IMR-90 (cell line): Measurements from ENCODE around the gene EPHA6. TPM values are rescaled to one million over a fixed set of nuclear protein-coding genes. Genes with fewer than 3 reads are reported as not detected.

Experiments
- ATAC-seq: fragments of 200-7000 bp; cut with Tn5 transposase; 2 replicates; pipeline ENCODE4 v1.9.1; 2020; ENCODE audit warnings: low read depth, mild to moderate bottlenecking, moderate library complexity
- BruUV-seq: library from RNA; stranded (reverse); fragments of 400-500 nt; replicated peaks from 2 replicates; lab custom pipeline; 2021; lab: Mats Ljungman, UMichigan
- CTCF ChIA-PET: fragments of 300-600 bp; formaldehyde crosslinking; extraction: SDS; loops from one replicate; lab custom pipeline; 2021; ENCODE audit warnings: antibody characterized with exemption; lab: Yijun Ruan, JAX
- POLR2A ChIA-PET: fragments of 300-600 bp; sonication (Branson Sonifier 250); formaldehyde crosslinking; loops from one replicate; lab custom pipeline; 2022; ENCODE audit warnings: antibody characterized with exemption; ENCODE audit not compliant: unreplicated experiment; lab: Charles Lee
- DNase-seq: peaks from one replicate; pipeline ENCODE4 v3.0.0; 2013
- H2AFZ ChIP-seq: replicated peaks from 2 replicates; pipeline ENCODE3; 2013; ENCODE audit warnings: low read length, mild to moderate bottlenecking; ENCODE audit not compliant: poor library complexity
- H2AK5ac ChIP-seq: 2 replicates; pipeline ENCODE4 v1.6.1; 2013; ENCODE audit warnings: low read depth, low read length, inconsistent platforms
- H2AK9ac ChIP-seq: replicated peaks from 2 replicates; pipeline ENCODE3; 2013; ENCODE audit warnings: mild to moderate bottlenecking, low read depth, low read length, moderate library complexity; ENCODE audit not compliant: poor library complexity
- H2BK120ac ChIP-seq: 2 replicates; pipeline ENCODE4 v1.6.1; 2013; ENCODE audit warnings: low read depth, low read length, inconsistent platforms
- H2BK15ac ChIP-seq: 3 replicates; pipeline ENCODE4 v1.6.1; 2013; ENCODE audit warnings: low read depth, low read length, inconsistent platforms
- H2BK20ac ChIP-seq: 2 replicates; pipeline ENCODE4 v1.6.1; 2013; ENCODE audit warnings: low read depth, mild to moderate bottlenecking, inconsistent platforms, low read length, moderate library complexity
- H2BK5ac ChIP-seq: 2 replicates; pipeline ENCODE4 v1.6.1; 2013; ENCODE audit warnings: mild to moderate bottlenecking, low read depth, low read length, inconsistent platforms; ENCODE audit not compliant: poor library complexity, severe bottlenecking
- H3K14ac ChIP-seq: replicated peaks from 2 replicates; pipeline ENCODE4 v1.6.1; 2013; ENCODE audit warnings: low read depth, low read length, inconsistent platforms
- H3K18ac ChIP-seq: 2 replicates; pipeline ENCODE4 v1.6.1; 2013; ENCODE audit warnings: low read depth, low read length, control low read depth
- H3K23ac ChIP-seq: 2 replicates; pipeline ENCODE4 v1.6.1; 2013; ENCODE audit warnings: low read depth, low read length, inconsistent platforms
- H3K27ac ChIP-seq: 2 replicates; pipeline ENCODE4 v1.5.1; 2013; ENCODE audit warnings: mild to moderate bottlenecking, control low read depth, low read length; ENCODE audit not compliant: insufficient read depth
- H3K27me3 ChIP-seq: 2 replicates; pipeline ENCODE4 v1.6.1; 2013; ENCODE audit warnings: low read length; ENCODE audit not compliant: control insufficient read depth, insufficient read depth
- H3K36me3 ChIP-seq: 2 replicates; pipeline ENCODE4 v1.6.1; 2013; ENCODE audit warnings: low read length, mixed read lengths; ENCODE audit not compliant: control insufficient read depth, insufficient read depth
- H3K4ac ChIP-seq: 2 replicates; pipeline ENCODE4 v1.6.1; 2013; ENCODE audit warnings: low read depth, low read length, inconsistent platforms
- H3K4me1 ChIP-seq: 2 replicates; pipeline ENCODE4 v1.6.1; 2013; ENCODE audit warnings: low read length, mixed read lengths; ENCODE audit not compliant: control insufficient read depth, insufficient read depth
- H3K4me2 ChIP-seq: 2 replicates; pipeline ENCODE4 v1.6.1; 2013; ENCODE audit warnings: low read depth, mild to moderate bottlenecking, control low read depth, low read length, moderate library complexity
- H3K4me3 ChIP-seq: 2 replicates; pipeline ENCODE4 v1.5.1; 2013; ENCODE audit warnings: low read depth, mild to moderate bottlenecking, control low read depth, low read length, moderate library complexity; ENCODE audit not compliant: insufficient read depth
- H3K56ac ChIP-seq: 2 replicates; pipeline ENCODE4 v1.6.1; 2013; ENCODE audit warnings: low read length, inconsistent platforms; ENCODE audit not compliant: insufficient read depth; ENCODE audit errors: extremely low read depth
- H3K79me1 ChIP-seq, 2 experiments: 2 replicates each; pipeline ENCODE4 v1.6.1; 2013; ENCODE audit warnings: low read length in 2 of 2, inconsistent platforms in 1 of 2, low read depth in 1 of 2
- H3K9ac ChIP-seq: 2 replicates; pipeline ENCODE4 v1.6.1; 2013; ENCODE audit warnings: low read depth, low read length, control low read depth
- H3K9me1 ChIP-seq: 2 replicates; pipeline ENCODE4 v1.6.1; 2013; ENCODE audit warnings: low read length, inconsistent platforms; ENCODE audit not compliant: insufficient read depth
- H3K9me3 ChIP-seq: 2 replicates; pipeline ENCODE4 v1.6.1; 2013; ENCODE audit warnings: low read length; ENCODE audit not compliant: control insufficient read depth, insufficient read depth
- H4K20me1 ChIP-seq: 2 replicates; pipeline ENCODE4 v1.6.1; 2013; ENCODE audit warnings: low read length, inconsistent platforms; ENCODE audit not compliant: insufficient read depth
- H4K5ac ChIP-seq: 2 replicates; pipeline ENCODE4 v1.6.1; 2013; ENCODE audit warnings: mild to moderate bottlenecking, low read depth, low read length, control low read depth
- H4K8ac ChIP-seq, 2 experiments: 2 replicates each; pipeline ENCODE4 v1.6.1; 2013; ENCODE audit warnings: low read depth in 2 of 2, low read length in 2 of 2, control low read depth in 1 of 2, inconsistent platforms in 1 of 2
- H4K91ac ChIP-seq: 2 replicates; pipeline ENCODE4 v1.6.1; 2013; ENCODE audit warnings: low read depth, low read length, inconsistent platforms; ENCODE audit not compliant: insufficient read depth
- BHLHE40 ChIP-seq: fragments of 150-350 bp; IDR thresholded peaks from 2 replicates; pipeline ENCODE4 v1.6.1; 2016; ENCODE audit warnings: mild to moderate bottlenecking, low read depth, low read length
- CEBPB ChIP-seq: IDR thresholded peaks from 2 replicates; pipeline ENCODE4 v1.6.1; 2012; ENCODE audit warnings: low read depth, low read length, improper control_type of control experiment
- ELK1 ChIP-seq: fragments of 150-350 bp; IDR thresholded peaks from 2 replicates; pipeline ENCODE4 v1.6.1; 2016; ENCODE audit warnings: low read depth, mild to moderate bottlenecking, low read length, moderate library complexity, borderline replicate concordance
- MAFK ChIP-seq: IDR thresholded peaks from 2 replicates; pipeline ENCODE4 v1.6.1; 2012; ENCODE audit warnings: low read depth, low read length, improper control_type of control experiment
- MXI1 ChIP-seq: IDR thresholded peaks from 2 replicates; pipeline ENCODE4 v1.6.1; 2012; ENCODE audit warnings: low read depth, mild to moderate bottlenecking, low read length, moderate library complexity, borderline replicate concordance
- NFE2L2 ChIP-seq: fragments of 150-350 bp; IDR thresholded peaks from 2 replicates; pipeline ENCODE4 v1.6.1; 2016; ENCODE audit warnings: low read depth, mild to moderate bottlenecking, low read length
- POLR2A ChIP-seq: IDR thresholded peaks from 2 replicates; pipeline ENCODE4 v1.6.1; 2012; ENCODE audit warnings: mild to moderate bottlenecking, low read depth, low read length
- RAD21 ChIP-seq: IDR thresholded peaks from 2 replicates; pipeline ENCODE4 v1.6.1; 2012; ENCODE audit warnings: low read length, improper control_type of control experiment
- RFX5 ChIP-seq: IDR thresholded peaks from 2 replicates; pipeline ENCODE4 v1.8.0; 2012; ENCODE audit warnings: low read depth, mild to moderate bottlenecking, low read length, moderate library complexity
- SMC3 ChIP-seq: fragments of 150-350 bp; IDR thresholded peaks from 2 replicates; pipeline ENCODE4 v1.6.1; 2016; ENCODE audit warnings: low read depth, mild to moderate bottlenecking, antibody characterized with exemption, low read length, moderate library complexity
- WGBS, 2 experiments: methylation state at CpG; one replicate each; pipeline versions ENCODE4 v1.1.5 to v1.1.7; 2013; ENCODE audit warnings: missing lambda C conversion rate in 2 of 2; ENCODE audit not compliant: insufficient read length in 1 of 2; ENCODE audit errors: extremely low coverage in 2 of 2; 5-methylcytosine and 5-hydroxymethylcytosine counted together
- dilution Hi-C: fragments of 300-500 bp; cut with HindIII; formaldehyde crosslinking; loops from one replicate; pipeline ENCODE4 v1.14.3; 2018; ENCODE audit warnings: low sequenced_read_pairs; ENCODE audit not compliant: unreplicated experiment
- in situ Hi-C: fragments of 300-500 bp; cut with MboI; formaldehyde crosslinking; loops from 3 replicates; pipeline ENCODE4 v1.14.3; 2019; ENCODE audit warnings: low sequenced_read_pairs, inconsistent platforms, mixed read lengths
- intact Hi-C: fragments of 100-400 bp; cut with micrococcal nuclease; formaldehyde crosslinking; loops from 2 replicates; pipeline ENCODE4 v1.10.0; 2022
- polyA plus RNA-seq, 3 experiments: library from polyadenylated mRNA; depleted of rRNA; stranded (reverse); fragments of >200 nt; gene quantifications; 2 replicates each; pipeline ENCODE4 v1.2.3, GENCODE V29; 2012; ENCODE audit warnings: low replicate concordance in 1 of 3
- total RNA-seq: library from RNA; depleted of rRNA; stranded (reverse); fragments of >200 nt; gene quantifications from 2 replicates; pipeline ENCODE4 v1.2.3, GENCODE V29; 2012
- TF ChIP-seq, protein P1 (sequence below): fragments of 150-350 bp; IDR thresholded peaks from 2 replicates; pipeline ENCODE4 v1.6.1; 2017; ENCODE audit warnings: mild to moderate bottlenecking, antibody characterized with exemption, low read length, low read depth

EPHA6 gene
- total and polyA plus RNA-seq, 2 of the 4 experiments (the other 2 are of a cell fraction), result not detected

GRCh38 chr3:97646932-97647331, 832.5 kb downstream of the EPHA6 start:
- Histone ChIP-seq H2AK9ac (no peak overlapping the region), H4K20me1 (no peaks in the 10 kb centered on the region), H2AFZ (no peak overlapping the region), H2BK120ac (no peak overlapping the region), H3K14ac (no peak overlapping the region), H3K9me3 (no peaks in the 10 kb centered on the region), H3K4me3 (no peak overlapping the region), H3K4me2 (no peak overlapping the region), H3K23ac (no peak overlapping the region), H3K4me1 (no peaks in the 10 kb centered on the region), H3K56ac (no peak overlapping the region), H4K8ac (no peak overlapping the region), H2BK5ac (no peak overlapping the region), H4K5ac (no peak overlapping the region), H3K36me3 (no peaks in the 10 kb centered on the region), H2AK5ac (no peak overlapping the region), H4K91ac (no peak overlapping the region), H3K27me3 (no peaks in the 10 kb centered on the region), H3K9me1 (no peaks in the 10 kb centered on the region), H2BK15ac (no peak overlapping the region), H3K4ac (no peak overlapping the region), H3K27ac (no peak overlapping the region), H3K18ac (no peak overlapping the region), H3K9ac (no peak overlapping the region), H2BK20ac (no peak overlapping the region), H3K79me1 (no peaks in the 10 kb centered on the region)
- TF ChIP-seq RFX5, result no peak
- no peak for TF ChIP-seq MXI1
- TF ChIP-seq RAD21, result no peak
- no peak for TF ChIP-seq MAFK
- no peak for TF ChIP-seq NFE2L2
- TF ChIP-seq, protein P1, sequence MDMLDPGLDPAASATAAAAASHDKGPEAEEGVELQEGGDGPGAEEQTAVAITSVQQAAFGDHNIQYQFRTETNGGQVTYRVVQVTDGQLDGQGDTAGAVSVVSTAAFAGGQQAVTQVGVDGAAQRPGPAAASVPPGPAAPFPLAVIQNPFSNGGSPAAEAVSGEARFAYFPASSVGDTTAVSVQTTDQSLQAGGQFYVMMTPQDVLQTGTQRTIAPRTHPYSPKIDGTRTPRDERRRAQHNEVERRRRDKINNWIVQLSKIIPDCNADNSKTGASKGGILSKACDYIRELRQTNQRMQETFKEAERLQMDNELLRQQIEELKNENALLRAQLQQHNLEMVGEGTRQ, result no peak
- TF ChIP-seq SMC3, result no peak
- TF ChIP-seq BHLHE40, result no peak
- no peak for TF ChIP-seq POLR2A
- TF ChIP-seq ELK1, result no peak
- no peak for TF ChIP-seq CEBPB
- intact Hi-C loops (no loop called here), dilution Hi-C loops (no loop called here), in situ Hi-C loops (no loop called here)
- BruUV-seq, result no TSS peak
- WGBS, 2 experiments, result no CpG with 5 or more reads among the region's 1 CpG
- DNase-seq (no peak), ATAC-seq (no peak)
- POLR2A ChIA-PET, result no interaction called here
- CTCF ChIA-PET, result interaction anchor here (0.8 kb wide), 1 partner anchor 11 kb away, joined by 7 read pairs; no protein-coding TSS in a partner anchor
